ENCODE data around the gene SPOCK1.

The SPOCK1 gene

GRCh38 chr5:137342764-137343163 lies 156.4 kb downstream of the SPOCK1 start:
- no peak for TF ChIP-seq CTCF (IDR thresholded peaks at IDR 0.05; ENCODE audit: low read depth, low read length)
- H3K4me3 ChIP-seq (replicated peaks in 1 of 2; ENCODE audit: low read depth in 2 of 2, low read length in 2 of 2): no peak overlapping the region
- no peak for DNase-seq (ENCODE audit: low read depth in 2 of 2)

GRCh38 chr5:137341831-137342230 lies 157.3 kb downstream of the SPOCK1 start:
- no peak overlapping the region for H3K4me3 ChIP-seq (replicated peaks in 1 of 2; ENCODE audit: low read depth in 2 of 2, low read length in 2 of 2)
- no peak for TF ChIP-seq CTCF (IDR thresholded peaks at IDR 0.05; ENCODE audit: low read depth, low read length)
- no peak for DNase-seq (ENCODE audit: low read depth in 2 of 2)

GRCh38 chr5:137340881-137341280 lies 158.2 kb downstream of the SPOCK1 start:
- TF ChIP-seq CTCF (IDR thresholded peaks at IDR 0.05; ENCODE audit: low read depth, low read length): no peak
- no peak overlapping the region for H3K4me3 ChIP-seq (replicated peaks in 1 of 2; ENCODE audit: low read depth in 2 of 2, low read length in 2 of 2)
- DNase-seq (ENCODE audit: low read depth in 2 of 2): no peak

GRCh38 chr5:137336565-137337120 lies 162.5 kb downstream of the SPOCK1 start:
- H3K4me3 ChIP-seq (replicated peaks in 1 of 2; ENCODE audit: low read depth in 2 of 2, low read length in 2 of 2): no peak overlapping the region
- DNase-seq (ENCODE audit: low read depth in 2 of 2): no peak
- no peak for TF ChIP-seq CTCF (IDR thresholded peaks at IDR 0.05; ENCODE audit: low read depth, low read length)

GRCh38 chr5:137336161-137336560 lies 163.0 kb downstream of the SPOCK1 start:
- no peak for DNase-seq (ENCODE audit: low read depth in 2 of 2)
- TF ChIP-seq CTCF (IDR thresholded peaks at IDR 0.05; ENCODE audit: low read depth, low read length): no peak
- no peak overlapping the region for H3K4me3 ChIP-seq (replicated peaks in 1 of 2; ENCODE audit: low read depth in 2 of 2, low read length in 2 of 2)

GRCh38 chr5:137335493-137335892 lies 163.6 kb downstream of the SPOCK1 start:
- no peak for DNase-seq (ENCODE audit: low read depth in 2 of 2)
- TF ChIP-seq CTCF (IDR thresholded peaks at IDR 0.05; ENCODE audit: low read depth, low read length): no peak

GRCh38 chr5:137333928-137334327 lies 165.2 kb downstream of the SPOCK1 start:
- no peak for DNase-seq (ENCODE audit: low read depth in 2 of 2)
- no peak for TF ChIP-seq CTCF (IDR thresholded peaks at IDR 0.05; ENCODE audit: low read depth, low read length)
- no peak overlapping the region for H3K4me3 ChIP-seq (replicated peaks in 1 of 2; ENCODE audit: low read depth in 2 of 2, low read length in 2 of 2)

More at GRCh38 chr5:137335493-137335892, 163.6 kb downstream of the SPOCK1 start:
- H3K4me3 ChIP-seq (replicated peaks in 1 of 2; ENCODE audit: low read depth in 2 of 2, low read length in 2 of 2): no peak overlapping the region

Measured in cardiac fibroblast (primary cell).